ENCODE measurements around the gene ATXN7L1. TPM values are rescaled to one million over a fixed set of nuclear protein-coding genes. Genes with fewer than 3 reads are reported as not detected.
"Not testable (repeated sequence)": the region's sequence is repeated elsewhere in the genome, so short reads cannot be mapped to it uniquely, and the experiment has no call there.

ATXN7L1 gene
- total RNA-seq, 1 donor: 17.3 TPM

- no peak overlapping the region for H3K4me3 ChIP-seq (ENCODE audit: low read depth, low read length)
- no peak for DNase-seq (ENCODE audit: low read depth)
- TF ChIP-seq CTCF (IDR thresholded peaks at IDR 0.05; ENCODE audit: insufficient read depth, low read depth, low read length): no peak
Observed at GRCh38 chr7:105894131-105894530, 17.7 kb upstream of the ATXN7L1 start.

DNA sequence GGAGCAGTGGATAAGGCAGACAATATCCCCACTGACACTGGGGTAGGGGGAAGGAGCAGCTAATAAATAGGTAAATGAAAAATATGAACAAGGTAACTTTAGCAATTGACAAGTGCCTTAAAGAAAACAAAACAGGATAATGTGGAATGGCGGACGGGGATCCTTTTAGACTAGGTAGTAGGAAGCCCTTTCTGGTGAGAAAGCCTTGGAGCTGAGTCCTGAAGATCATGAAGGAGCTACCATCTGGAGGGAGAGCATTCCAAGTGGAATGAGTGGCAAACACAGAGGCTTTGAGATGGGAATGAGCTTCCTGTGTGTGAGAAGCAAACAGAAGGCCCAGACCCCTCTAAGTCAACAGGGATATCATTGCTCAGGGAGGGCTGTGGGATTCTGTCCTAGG, 16.0 kb upstream of the ATXN7L1 start:
- no peak for TF ChIP-seq CTCF (IDR thresholded peaks at IDR 0.05; ENCODE audit: insufficient read depth, low read depth, low read length)
- no peak overlapping the region for H3K4me3 ChIP-seq (ENCODE audit: low read depth, low read length)
- DNase-seq (ENCODE audit: low read depth): no peak

GRCh38 chr7:105890290-105890997, 14.0 kb upstream of the ATXN7L1 start:
- DNase-seq (ENCODE audit: low read depth): peak; percentile 53
- TF ChIP-seq CTCF (IDR thresholded peaks at IDR 0.05; ENCODE audit: insufficient read depth, low read depth, low read length): no peak
- no peak overlapping the region for H3K4me3 ChIP-seq (ENCODE audit: low read depth, low read length)

GRCh38 chr7:105887569-105888189, 11.3 kb upstream of the ATXN7L1 start:
- no peak overlapping the region for H3K4me3 ChIP-seq (ENCODE audit: low read depth, low read length)
- TF ChIP-seq CTCF (IDR thresholded peaks at IDR 0.05; ENCODE audit: insufficient read depth, low read depth, low read length): no peak
- no peak for DNase-seq (ENCODE audit: low read depth)

GRCh38 chr7:105886776-105887175, 10.4 kb upstream of the ATXN7L1 start:
- no peak for DNase-seq (ENCODE audit: low read depth)
- no peak for TF ChIP-seq CTCF (IDR thresholded peaks at IDR 0.05; ENCODE audit: insufficient read depth, low read depth, low read length)
- no peak overlapping the region for H3K4me3 ChIP-seq (ENCODE audit: low read depth, low read length)

GRCh38 chr7:105885387-105886111, 9.2 kb upstream of the ATXN7L1 start:
- DNase-seq (ENCODE audit: low read depth): no peak

GRCh38 chr7:105883179-105883578, 6.8 kb upstream of the ATXN7L1 start:
- not testable (repeated sequence) for DNase-seq (ENCODE audit: low read depth); H3K4me3 ChIP-seq (ENCODE audit: low read depth, low read length)

More at GRCh38 chr7:105885387-105886111, 9.2 kb upstream of the ATXN7L1 start:
- no peak for TF ChIP-seq CTCF (IDR thresholded peaks at IDR 0.05; ENCODE audit: insufficient read depth, low read depth, low read length)
- H3K4me3 ChIP-seq (ENCODE audit: low read depth, low read length): no peak overlapping the region

Data from fibroblast of villous mesenchyme (primary cell).